PC-3 (cell line): ENCODE measurements around the gene PLA2G4F. TPM values are rescaled to one million over a fixed set of nuclear protein-coding genes. Genes with fewer than 3 reads are reported as not detected.

ENCODE experiments used
- ATAC-seq: fragments of 200-7000 bp; cut with Tn5 transposase; 2 replicates; pipeline ENCODE4 v1.9.1; 2020; ENCODE audit warnings: mild to moderate bottlenecking, moderate library complexity
- BruUV-seq: library from RNA; stranded (reverse); fragments of 400-500 nt; replicated peaks from 2 replicates; lab custom pipeline; 2021; lab: Mats Ljungman, UMichigan
- CTCF ChIA-PET: fragments of 300-600 bp; sonication (Branson Sonifier 250); formaldehyde crosslinking; loops from one replicate; lab custom pipeline; 2022; ENCODE audit warnings: antibody characterized with exemption; lab: Charles Lee
- POLR2A ChIA-PET: fragments of 300-600 bp; sonication (Branson Sonifier 250); formaldehyde crosslinking; loops from one replicate; lab custom pipeline; 2022; ENCODE audit warnings: antibody characterized with exemption; ENCODE audit not compliant: unreplicated experiment; lab: Charles Lee
- DNase-seq: peaks from one replicate; pipeline ENCODE4 v3.0.0-alpha.2; 2015
- H2AFZ ChIP-seq: fragments of 300-600 bp; sonication (generic); 2 replicates; pipeline ENCODE4 v1.6.0; 2016; ENCODE audit warnings: antibody characterized with exemption, low read length
- H3F3A ChIP-seq: fragments of 300-600 bp; sonication (generic); one replicate; pipeline ENCODE4 v1.6.0; 2017; ENCODE audit warnings: antibody characterized with exemption, low read length, control low read depth, mild to moderate bottlenecking; ENCODE audit not compliant: unreplicated experiment
- H3K27ac ChIP-seq: fragments of 300-600 bp; sonication (generic); 2 replicates; pipeline ENCODE4 v1.5.1; 2016; ENCODE audit warnings: mild to moderate bottlenecking, low read length
- H3K27me3 ChIP-seq: fragments of 300-600 bp; sonication (generic); 2 replicates; pipeline ENCODE4 v1.6.1; 2016; ENCODE audit warnings: low read length, mixed read lengths
- H3K36me3 ChIP-seq: fragments of 300-600 bp; sonication (generic); 2 replicates; pipeline ENCODE4 v1.6.1; 2016; ENCODE audit warnings: low read depth, mixed run types, low read length, mixed read lengths
- H3K4me1 ChIP-seq: fragments of 300-600 bp; sonication (generic); 2 replicates; pipeline ENCODE4 v1.5.1; 2016; ENCODE audit warnings: low read length; ENCODE audit not compliant: insufficient read depth
- H3K4me2 ChIP-seq: fragments of 300-600 bp; sonication (generic); 2 replicates; pipeline ENCODE4 v1.6.0; 2016; ENCODE audit warnings: low read length
- H3K4me3 ChIP-seq: fragments of 300-600 bp; sonication (generic); 2 replicates; pipeline ENCODE4 v1.5.1; 2016; ENCODE audit warnings: mild to moderate bottlenecking, low read length, mixed read lengths
- H3K79me2 ChIP-seq: fragments of 300-600 bp; sonication (generic); 2 replicates; pipeline ENCODE4 v1.6.1; 2017; ENCODE audit warnings: low read length, mixed read lengths
- H3K9ac ChIP-seq: fragments of 300-600 bp; sonication (generic); 2 replicates; pipeline ENCODE4 v1.6.0; 2016; ENCODE audit warnings: mild to moderate bottlenecking, low read length
- H3K9me2 ChIP-seq: fragments of 300-600 bp; sonication (generic); replicated peaks from 2 replicates; pipeline ENCODE4 v1.6.1; 2016; ENCODE audit warnings: mixed run types, low read length, mixed read lengths
- H3K9me3 ChIP-seq: fragments of 300-600 bp; sonication (generic); 2 replicates; pipeline ENCODE4 v1.6.1; 2016; ENCODE audit warnings: low read length, mixed read lengths
- H4K20me1 ChIP-seq: fragments of 300-600 bp; sonication (generic); 2 replicates; pipeline ENCODE4 v1.6.1; 2016; ENCODE audit warnings: low read length, mixed read lengths
- CTCF ChIP-seq: fragments of 300-600 bp; sonication (generic); conservative IDR thresholded peaks from 2 replicates; pipeline ENCODE4 v1.5.1; 2017; ENCODE audit warnings: antibody characterized with exemption, low read depth, mild to moderate bottlenecking, low read length
- EZH2 ChIP-seq: fragments of 300-600 bp; sonication (generic); IDR thresholded peaks from one replicate; pipeline ENCODE4 v1.6.1; 2017; ENCODE audit warnings: antibody characterized with exemption, mild to moderate bottlenecking, low read length; ENCODE audit not compliant: unreplicated experiment
- EZH2phosphoT487 ChIP-seq: fragments of 300-600 bp; sonication (generic); IDR thresholded peaks from 2 replicates; pipeline ENCODE4 v1.6.1; 2018; ENCODE audit warnings: mild to moderate bottlenecking, antibody characterized with exemption, low read length, borderline replicate concordance
- intact Hi-C: fragments of 100-400 bp; cut with micrococcal nuclease; formaldehyde crosslinking; loops from 2 replicates; pipeline ENCODE4 v1.9.0; 2023
- total RNA-seq: library from RNA; depleted of rRNA; stranded (reverse); fragments of >200 nt; gene quantifications from 2 replicates; pipeline ENCODE4 v1.2.3, GENCODE V29; 2014

Gene PLA2G4F
- total RNA-seq, 1 experiment from 2014 or later = 5.8 TPM

GRCh38 chr15:42130246-42130986, 26.0 kb downstream of the PLA2G4F start:
- Histone ChIP-seq H3K4me2 (no peak overlapping the region), H3K9me2 (no peaks in the 10 kb centered on the region), H4K20me1 (no peaks in the 10 kb centered on the region), H3F3A (no peaks in the 10 kb centered on the region), H3K9me3 (no peaks in the 10 kb centered on the region), H3K4me1 (peaks cover 14% of the 10 kb centered on the region), H3K79me2 (no peaks in the 10 kb centered on the region), H3K4me3 (no peak overlapping the region), H3K27me3 (no peaks in the 10 kb centered on the region), H2AFZ (no peak overlapping the region), H3K27ac (no peak overlapping the region), H3K9ac (no peak overlapping the region), H3K36me3 (no peaks in the 10 kb centered on the region)
- no peak for ATAC-seq
- no TSS peak for BruUV-seq
- POLR2A ChIA-PET = no interaction called here
- intact Hi-C loops = no loop called here
- DNase-seq = no peak
- TF ChIP-seq EZH2 (no peak), CTCF (no peak), EZH2phosphoT487 (no peak)
- CTCF ChIA-PET = interaction anchor here (1.7 kb wide), 1 partner anchor 46 kb away, joined by 4 read pairs; no protein-coding TSS in a partner anchor

- no TSS peak for BruUV-seq
Measured at GRCh38 chr15:42129364-42129763, 27.1 kb downstream of the PLA2G4F start.

More at GRCh38 chr15:42129364-42129763, 27.1 kb downstream of the PLA2G4F start:
- ChIA-PET CTCF (interaction anchor here (1.7 kb wide), 1 partner anchor 45 kb away, joined by 4 read pairs; no protein-coding TSS in a partner anchor), POLR2A (no interaction called here)
- no peaks in the 10 kb centered on the region for H3K27me3 ChIP-seq
- no peaks in the 10 kb centered on the region for H3F3A ChIP-seq
- H3K27ac ChIP-seq = no peak overlapping the region
- ATAC-seq (no peak), DNase-seq (no peak)
- H3K4me3 ChIP-seq = no peak overlapping the region
- no peaks in the 10 kb centered on the region for H3K36me3 ChIP-seq
- no peaks in the 10 kb centered on the region for H3K9me3 ChIP-seq
- H3K4me1 ChIP-seq = 0 out of 2 replicates have a peak, but pooled peaks cover 4% of the 10 kb centered on the region
- no peak overlapping the region for H3K9ac ChIP-seq
- no peak overlapping the region for H2AFZ ChIP-seq
- no peak overlapping the region for H3K4me2 ChIP-seq
- H4K20me1 ChIP-seq = no peaks in the 10 kb centered on the region
- no peaks in the 10 kb centered on the region for H3K79me2 ChIP-seq
- no peaks in the 10 kb centered on the region for H3K9me2 ChIP-seq
- TF ChIP-seq CTCF (no peak), EZH2phosphoT487 (no peak), EZH2 (no peak)
- intact Hi-C loops = no loop called here
